ENCODE measurements around the gene HMGB1. TPM values are rescaled to one million over a fixed set of nuclear protein-coding genes. Genes with fewer than 3 reads are reported as not detected.

HMGB1 gene
- total RNA-seq, result 100 to 1,000 TPM; 105 to 255 (median 186) TPM

GRCh38 chr13:30465593-30466357 is at the start of gene HMGB1:
Gene HMGB1, minus strand, starts transcription at chr13:30465936. Its CDS starts 2,256 bp downstream, at chr13:30463680.
- TF ChIP-seq CTCF (IDR thresholded peaks at IDR 0.05), result peak in 2 of 5 experiments; percentile 49 to 58
- peak; percentile 99 for TF ChIP-seq POLR2A (IDR thresholded peaks at IDR 0.05)
- TF ChIP-seq EP300 (IDR thresholded peaks at IDR 0.05), result peak in 1 of 2 donors; percentile 99
- Histone ChIP-seq H3K27me3 (no peaks in the 10 kb centered on the region), H3K4me1 (peaks cover 0 to 37% (median 24%) of the 10 kb centered on the region in 4 donors), H3K36me3 (peaks cover 0 to 11% (median 0%) of the 10 kb centered on the region in 3 donors), H3K4me3 (peak within 1 kb of the TSS; percentile 43 to 100 (median 91)), H3K9me3 (no peaks in the 10 kb centered on the region), H3K27ac (peak within 1 kb of the TSS; percentile 94 to 100 (median 100))
- DNase-seq (ENCODE audit: low spot score in 2 of 2), result peak; percentile 98 to 99
- 0% methylated on average over 39 to 40 of the region's 57 CpGs for WGBS, 2 donors

GRCh38 chr13:30510811-30511371 is 45.2 kb upstream of the HMGB1 start:
- Histone ChIP-seq H3K27me3 (no peaks in the 10 kb centered on the region), H3K36me3 (no peaks in the 10 kb centered on the region), H3K9me3 (no peaks in the 10 kb centered on the region), H3K4me3 (no peak overlapping the region), H3K27ac (no peak overlapping the region), H3K4me1 (no peaks in the 10 kb centered on the region)
- DNase-seq (ENCODE audit: low spot score in 2 of 2), result no peak
- 76 to 79% methylated on average over 4 of the region's 4 CpGs for WGBS, 2 donors
- no peak for TF ChIP-seq CTCF (IDR thresholded peaks at IDR 0.05)
- no peak for TF ChIP-seq EP300 (IDR thresholded peaks at IDR 0.05)
- no peak for TF ChIP-seq POLR2A (IDR thresholded peaks at IDR 0.05)

GRCh38 chr13:30510091-30510490 is 44.4 kb upstream of the HMGB1 start:
- Histone ChIP-seq H3K9me3 (no peaks in the 10 kb centered on the region), H3K4me1 (no peaks in the 10 kb centered on the region), H3K4me3 (no peak overlapping the region), H3K27ac (no peak overlapping the region), H3K27me3 (no peaks in the 10 kb centered on the region), H3K36me3 (no peaks in the 10 kb centered on the region)
- TF ChIP-seq CTCF (IDR thresholded peaks at IDR 0.05), result no peak
- TF ChIP-seq POLR2A (IDR thresholded peaks at IDR 0.05), result no peak
- TF ChIP-seq EP300 (IDR thresholded peaks at IDR 0.05), result no peak
- no peak for DNase-seq (ENCODE audit: low spot score in 2 of 2)
- 70 to 83% methylated on average over 4 of the region's 4 CpGs for WGBS, 2 donors

GRCh38 chr13:30509254-30510050 is 43.7 kb upstream of the HMGB1 start:
- Histone ChIP-seq H3K9me3 (no peaks in the 10 kb centered on the region), H3K27me3 (no peaks in the 10 kb centered on the region), H3K27ac (no peak overlapping the region), H3K4me1 (no peaks in the 10 kb centered on the region), H3K4me3 (no peak overlapping the region), H3K36me3 (no peaks in the 10 kb centered on the region)
- 87 to 90% methylated on average over 9 of the region's 9 CpGs for WGBS, 2 donors
- TF ChIP-seq EP300 (IDR thresholded peaks at IDR 0.05), result no peak
- TF ChIP-seq CTCF (IDR thresholded peaks at IDR 0.05), result no peak
- no peak for TF ChIP-seq POLR2A (IDR thresholded peaks at IDR 0.05)
- DNase-seq (ENCODE audit: low spot score in 2 of 2), result no peak
